Tibial nerve (tissue), 4 donors: ENCODE data around the gene KSR2.

Experiments used
- EP300 ChIP-seq, 2 donors: sonication (generic); formaldehyde crosslinking; IDR thresholded peaks; one replicate each; pipeline ENCODE4 v1.6.1; 2017; ENCODE audit warnings: antibody characterized with exemption in 2 of 2, mild to moderate bottlenecking in 1 of 2
- POLR2A ChIP-seq, 2 donors: fragments of 450-650 bp; IDR thresholded peaks; one replicate each; pipeline ENCODE4 v1.6.1; 2017; ENCODE audit warnings: antibody characterized with exemption in 2 of 2, mild to moderate bottlenecking in 2 of 2, moderate library complexity in 2 of 2
- TF ChIP-seq, protein P1 (sequence below), 5 experiments: fragments of 200-600 bp in 3 of 5; fragments of 450-650 bp in 2 of 5; sonication (generic) in 3 of 5; IDR thresholded peaks; one replicate each; pipeline ENCODE4 v1.5.1; 2016 to 2019; ENCODE audit warnings: antibody characterized with exemption in 5 of 5, mild to moderate bottlenecking in 3 of 5, moderate library complexity in 2 of 5

DNA sequence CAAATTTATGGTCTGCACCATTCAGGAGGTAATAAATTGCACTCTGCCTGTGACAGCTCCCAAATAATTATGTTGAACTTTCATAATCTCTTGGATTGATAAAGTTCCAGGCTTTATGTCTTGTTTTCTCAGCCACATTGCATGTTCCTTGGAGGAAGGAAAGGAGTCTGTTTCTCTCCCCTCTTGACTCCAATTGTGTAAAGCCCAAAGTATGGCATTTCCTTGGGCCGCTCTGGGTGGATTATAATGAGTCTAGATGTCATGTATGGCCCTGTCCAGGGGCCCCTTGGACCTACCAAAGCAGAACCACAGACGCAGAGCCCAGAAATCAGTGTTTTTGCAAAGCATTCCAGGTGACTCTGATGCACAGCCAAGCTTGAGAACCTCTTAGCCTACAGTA, 160.8 kb downstream of the KSR2 start:
- TF ChIP-seq, protein P1, sequence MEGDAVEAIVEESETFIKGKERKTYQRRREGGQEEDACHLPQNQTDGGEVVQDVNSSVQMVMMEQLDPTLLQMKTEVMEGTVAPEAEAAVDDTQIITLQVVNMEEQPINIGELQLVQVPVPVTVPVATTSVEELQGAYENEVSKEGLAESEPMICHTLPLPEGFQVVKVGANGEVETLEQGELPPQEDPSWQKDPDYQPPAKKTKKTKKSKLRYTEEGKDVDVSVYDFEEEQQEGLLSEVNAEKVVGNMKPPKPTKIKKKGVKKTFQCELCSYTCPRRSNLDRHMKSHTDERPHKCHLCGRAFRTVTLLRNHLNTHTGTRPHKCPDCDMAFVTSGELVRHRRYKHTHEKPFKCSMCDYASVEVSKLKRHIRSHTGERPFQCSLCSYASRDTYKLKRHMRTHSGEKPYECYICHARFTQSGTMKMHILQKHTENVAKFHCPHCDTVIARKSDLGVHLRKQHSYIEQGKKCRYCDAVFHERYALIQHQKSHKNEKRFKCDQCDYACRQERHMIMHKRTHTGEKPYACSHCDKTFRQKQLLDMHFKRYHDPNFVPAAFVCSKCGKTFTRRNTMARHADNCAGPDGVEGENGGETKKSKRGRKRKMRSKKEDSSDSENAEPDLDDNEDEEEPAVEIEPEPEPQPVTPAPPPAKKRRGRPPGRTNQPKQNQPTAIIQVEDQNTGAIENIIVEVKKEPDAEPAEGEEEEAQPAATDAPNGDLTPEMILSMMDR (IDR thresholded peaks at IDR 0.05): no peak
- no peak for TF ChIP-seq POLR2A (IDR thresholded peaks at IDR 0.05)
- no peak for TF ChIP-seq EP300 (IDR thresholded peaks at IDR 0.05)
